GM18526 (cell line): ENCODE data around the gene MRC1.

Experiments
- POLR2A ChIP-seq: IDR thresholded peaks from 3 replicates; pipeline ENCODE4 v1.6.1; 2011; ENCODE audit not compliant: insufficient read length; ENCODE audit errors: extremely low read depth

MRC1 gene

DNA sequence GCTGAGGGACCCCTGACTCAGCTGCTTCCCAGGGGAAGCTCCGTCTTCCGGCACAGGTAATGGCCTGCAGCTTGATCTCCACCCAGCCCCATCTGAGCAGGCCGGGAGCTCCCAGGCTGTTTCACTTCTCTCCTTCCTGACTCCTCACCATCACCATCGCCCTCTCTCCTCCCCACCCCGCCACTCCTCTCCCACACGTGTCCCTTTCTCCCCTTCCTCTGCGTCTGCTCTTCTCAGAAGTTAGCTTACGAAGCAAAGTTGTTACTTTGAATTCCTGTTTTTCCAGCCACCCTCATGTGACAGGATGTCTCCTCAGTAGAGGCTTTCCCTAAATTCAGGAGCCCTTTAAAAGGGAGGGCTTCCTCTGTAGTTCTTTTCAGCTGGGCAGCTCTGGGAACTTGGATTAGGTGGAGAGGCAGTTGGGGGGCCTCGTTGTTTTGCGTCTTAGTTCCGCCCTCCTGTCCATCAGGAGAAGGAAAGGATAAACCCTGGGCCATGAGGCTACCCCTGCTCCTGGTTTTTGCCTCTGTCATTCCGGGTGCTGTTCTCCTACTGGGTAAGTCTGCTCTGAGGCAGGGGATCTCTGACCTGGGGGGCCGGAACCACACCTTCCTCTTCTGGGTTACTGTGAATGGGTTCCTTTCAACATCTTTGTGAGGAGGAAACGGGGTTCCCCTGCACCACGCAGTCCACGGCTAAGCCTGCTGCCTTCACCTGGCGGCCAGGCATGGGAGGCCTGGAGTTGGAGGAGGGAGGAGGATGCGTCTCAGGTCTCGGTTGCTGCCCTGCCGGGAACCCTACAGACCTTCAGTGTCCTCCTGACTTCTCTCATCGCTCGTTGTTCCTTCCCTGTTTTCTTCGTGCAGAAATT lies at the start of gene MRC1:
MRC1 (plus strand) TSS at position 378 of the 871 bp plus-strand sequence; CDS start at position 496, 118 bp downstream.
- no peak for TF ChIP-seq POLR2A

DNA sequence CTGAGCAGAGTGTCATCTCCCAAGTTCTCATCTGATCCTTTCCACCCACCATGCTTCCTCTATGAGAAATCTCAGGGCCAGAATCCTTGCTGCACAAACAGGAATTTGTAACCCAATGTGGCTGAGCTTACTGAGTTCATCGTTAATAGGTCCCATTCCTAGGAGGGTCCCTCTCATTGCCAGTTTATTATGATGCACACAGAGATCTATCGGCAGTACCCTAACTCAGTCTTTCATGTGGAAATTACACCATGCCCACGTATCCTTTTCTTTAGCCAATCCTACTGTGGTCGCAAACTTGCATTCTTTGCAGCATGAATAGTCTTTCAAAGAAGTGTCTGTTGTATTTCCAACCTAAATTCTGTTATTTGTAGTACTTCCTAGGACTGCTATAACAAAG lies 45.0 kb upstream of the MRC1 start:
- no peak for TF ChIP-seq POLR2A

GRCh38 chr10:17765602-17766001 lies 43.5 kb upstream of the MRC1 start:
- no peak for TF ChIP-seq POLR2A

- no peak for TF ChIP-seq POLR2A
These were observed 42.4 kb upstream of the MRC1 start for GRCh38 chr10:17766731-17767130.

- no peak for TF ChIP-seq POLR2A
These were observed 40.7 kb upstream of the MRC1 start for GRCh38 chr10:17768496-17768895.

- TF ChIP-seq POLR2A: no peak
These were observed 40.2 kb upstream of the MRC1 start for GRCh38 chr10:17768957-17769356.

- no peak for TF ChIP-seq POLR2A
These were observed 38.1 kb upstream of the MRC1 start for GRCh38 chr10:17771017-17771416.

GRCh38 chr10:17779784-17780183 lies 29.4 kb upstream of the MRC1 start:
- no peak for TF ChIP-seq POLR2A

DNA sequence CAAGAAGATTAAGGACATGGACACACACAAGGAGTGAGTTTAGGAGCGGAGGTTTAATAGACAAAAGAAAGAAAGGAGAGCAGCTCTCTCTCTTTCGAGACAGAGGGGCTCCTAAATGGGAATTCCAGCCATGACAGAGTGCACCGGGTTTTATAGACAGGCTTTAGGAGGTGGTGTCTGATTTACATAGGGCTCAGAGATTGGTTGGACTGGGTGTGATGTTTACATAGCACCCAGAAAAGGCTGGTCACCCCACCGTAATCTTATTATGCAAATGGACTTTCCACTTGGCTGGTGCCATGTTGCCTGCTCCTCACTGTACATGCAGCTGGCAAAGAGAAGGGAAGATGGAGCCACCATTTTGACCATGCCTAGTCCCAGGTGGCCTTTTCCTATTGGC lies 28.4 kb upstream of the MRC1 start:
- no peak for TF ChIP-seq POLR2A

DNA sequence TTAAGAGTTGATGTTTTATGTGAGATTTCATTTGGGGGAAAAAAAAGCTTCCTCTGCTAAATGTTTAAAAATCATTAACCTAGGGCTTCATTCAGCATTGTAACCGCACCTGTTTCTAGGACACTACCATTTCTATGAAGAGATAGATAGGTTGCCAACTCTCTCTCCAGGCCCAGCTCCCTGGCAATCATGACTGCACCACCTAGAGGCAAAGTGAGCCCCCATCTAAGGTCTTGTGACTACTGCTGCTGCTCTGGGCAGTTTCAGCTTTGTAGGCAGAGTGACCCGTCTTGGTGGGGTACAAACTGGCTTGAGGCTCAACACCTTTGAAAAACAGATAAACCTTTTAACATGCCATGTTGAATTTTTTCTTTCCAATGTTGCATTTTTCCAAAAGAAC lies 27.3 kb upstream of the MRC1 start:
- TF ChIP-seq POLR2A: no peak

DNA sequence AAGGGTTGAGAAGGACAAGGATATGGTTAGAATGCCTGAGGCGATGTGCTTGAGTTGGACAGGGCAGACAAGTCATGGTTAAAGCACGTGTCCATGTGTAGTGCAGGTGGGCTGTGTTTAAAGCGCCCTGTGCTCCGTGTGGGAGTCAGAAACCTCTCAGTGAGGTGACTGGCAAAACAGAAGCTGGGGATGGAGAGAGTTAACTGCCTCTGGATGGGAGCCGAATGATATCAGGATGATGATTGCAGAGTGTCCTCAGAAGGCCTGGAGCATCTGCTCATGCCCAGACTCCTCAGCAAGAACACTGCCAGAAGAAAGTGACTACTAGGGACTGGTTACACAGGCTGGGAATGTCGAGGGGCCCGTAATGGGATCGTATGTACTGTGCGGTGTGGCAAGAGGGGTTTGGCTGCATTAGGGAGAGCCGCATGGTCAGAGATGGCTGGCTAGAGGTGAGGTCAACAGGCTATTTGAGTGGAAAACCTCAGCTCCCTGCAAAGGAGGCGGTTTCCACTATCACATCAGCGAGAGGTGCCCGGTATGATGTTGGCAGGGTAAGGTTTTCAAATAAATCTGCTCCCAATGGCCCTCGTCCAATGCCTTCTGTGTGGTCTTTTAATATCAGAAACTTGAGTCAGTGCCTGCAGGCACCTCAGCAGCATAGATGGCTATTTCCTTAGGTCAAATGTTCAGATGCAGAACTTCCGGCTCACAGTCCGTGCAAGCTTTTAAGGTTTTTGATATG lies 26.1 kb upstream of the MRC1 start:
- TF ChIP-seq POLR2A: no peak

GRCh38 chr10:17783751-17784150 lies 25.4 kb upstream of the MRC1 start:
- TF ChIP-seq POLR2A: no peak

DNA sequence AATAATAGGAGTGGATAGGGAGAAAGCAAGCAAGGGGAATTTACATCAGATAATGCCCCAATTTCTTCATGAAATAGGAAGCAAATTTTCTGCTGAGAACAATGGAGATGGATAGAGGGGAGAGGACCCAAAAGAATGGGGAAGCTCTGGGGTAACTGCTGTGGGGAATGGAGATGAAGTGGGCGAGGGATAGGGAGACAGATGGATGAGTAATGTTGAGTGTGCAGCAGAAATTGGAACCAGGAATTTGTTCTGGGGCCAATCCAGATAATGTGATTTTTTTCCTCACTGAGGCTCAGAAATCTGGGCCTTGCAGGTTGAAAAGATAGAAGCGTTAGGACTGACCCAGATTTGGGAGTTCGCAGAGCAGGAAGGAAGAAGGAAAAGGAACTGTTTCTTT lies 24.5 kb upstream of the MRC1 start:
- no peak for TF ChIP-seq POLR2A

- no peak for TF ChIP-seq POLR2A
These were observed 23.7 kb upstream of the MRC1 start for GRCh38 chr10:17785276-17785930.

- no peak for TF ChIP-seq POLR2A
These were observed 21.8 kb upstream of the MRC1 start for GRCh38 chr10:17787087-17787961.
